Measurements from ENCODE around the gene FHL3. TPM values are rescaled to one million over a fixed set of nuclear protein-coding genes. Genes with fewer than 3 reads are reported as not detected.

Gene FHL3
- total RNA-seq, 1 donor from 2014 or later: 14.2 TPM

- TF ChIP-seq CTCF (conservative IDR thresholded peaks at IDR 0.05; ENCODE audit: low read depth, low read length): no peak
- DNase-seq (ENCODE audit: low read depth): no peak
- peak overlapping the region; percentile 8 for H3K4me3 ChIP-seq (ENCODE audit: low read depth, low read length)
Measured at GRCh38 chr1:38000233-38000528, 5.1 kb downstream of the FHL3 start.

GRCh38 chr1:37999430-38000232 lies 5.7 kb downstream of the FHL3 start:
- DNase-seq (ENCODE audit: low read depth): no peak
- no peak for TF ChIP-seq CTCF (conservative IDR thresholded peaks at IDR 0.05; ENCODE audit: low read depth, low read length)
- no peak overlapping the region for H3K4me3 ChIP-seq (ENCODE audit: low read depth, low read length)

GRCh38 chr1:37998913-37999429 lies 6.3 kb downstream of the FHL3 start:
- no peak for DNase-seq (ENCODE audit: low read depth)
- H3K4me3 ChIP-seq (ENCODE audit: low read depth, low read length): no peak overlapping the region
- TF ChIP-seq CTCF (conservative IDR thresholded peaks at IDR 0.05; ENCODE audit: low read depth, low read length): no peak

- no peak for TF ChIP-seq CTCF (conservative IDR thresholded peaks at IDR 0.05; ENCODE audit: low read depth, low read length)
- no peak overlapping the region for H3K4me3 ChIP-seq (ENCODE audit: low read depth, low read length)
- DNase-seq (ENCODE audit: low read depth): no peak
Measured at GRCh38 chr1:37998089-37998808, 7.1 kb downstream of the FHL3 start.

- no peak for DNase-seq (ENCODE audit: low read depth)
- H3K4me3 ChIP-seq (ENCODE audit: low read depth, low read length): no peak overlapping the region
- TF ChIP-seq CTCF (conservative IDR thresholded peaks at IDR 0.05; ENCODE audit: low read depth, low read length): no peak
Measured at GRCh38 chr1:37997256-37998088, 7.8 kb downstream of the FHL3 start.

GRCh38 chr1:37995751-37996345 lies 9.5 kb downstream of the FHL3 start:
- H3K4me3 ChIP-seq (ENCODE audit: low read depth, low read length): peak overlapping the region; percentile 59
- TF ChIP-seq CTCF (conservative IDR thresholded peaks at IDR 0.05; ENCODE audit: low read depth, low read length): no peak
- no peak for DNase-seq (ENCODE audit: low read depth)
